ENCODE measurements around the gene TMEM151A.

Gene TMEM151A

GRCh38 chr11:66338276-66339161, 46.8 kb downstream of the TMEM151A start:
- no peak for DNase-seq

DNA sequence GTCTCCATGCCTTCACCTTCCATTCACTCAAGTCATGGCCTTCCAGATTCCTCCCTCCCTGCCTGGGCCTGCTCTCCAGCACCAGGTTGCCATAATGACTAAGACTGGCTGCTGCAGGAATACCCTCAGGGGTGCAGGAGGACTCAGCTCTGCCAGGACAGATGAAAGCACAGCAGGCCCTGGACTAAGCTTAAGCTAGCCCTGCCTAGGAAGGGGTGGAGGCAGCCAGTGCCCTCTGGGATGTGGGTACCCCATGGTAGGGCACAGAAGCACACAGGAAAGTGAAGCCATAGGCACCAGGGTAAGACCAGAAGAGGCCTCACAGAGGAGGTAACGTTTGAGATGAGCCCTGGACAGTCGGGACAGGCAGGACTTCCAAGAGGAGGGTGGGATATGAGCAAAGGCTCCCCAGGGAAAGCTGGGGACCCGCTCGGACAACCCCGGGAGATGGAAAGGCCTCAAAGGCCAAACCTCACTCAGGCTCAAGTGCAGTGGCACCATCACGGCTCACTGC, 47.5 kb downstream of the TMEM151A start:
- DNase-seq = peak; percentile 56

- no peak for DNase-seq
Observed at GRCh38 chr11:66339686-66340483, 48.2 kb downstream of the TMEM151A start.

GRCh38 chr11:66340596-66341501, 49.2 kb downstream of the TMEM151A start:
- DNase-seq = no peak

GRCh38 chr11:66341502-66342126, 49.9 kb downstream of the TMEM151A start:
- DNase-seq = no peak

DNA sequence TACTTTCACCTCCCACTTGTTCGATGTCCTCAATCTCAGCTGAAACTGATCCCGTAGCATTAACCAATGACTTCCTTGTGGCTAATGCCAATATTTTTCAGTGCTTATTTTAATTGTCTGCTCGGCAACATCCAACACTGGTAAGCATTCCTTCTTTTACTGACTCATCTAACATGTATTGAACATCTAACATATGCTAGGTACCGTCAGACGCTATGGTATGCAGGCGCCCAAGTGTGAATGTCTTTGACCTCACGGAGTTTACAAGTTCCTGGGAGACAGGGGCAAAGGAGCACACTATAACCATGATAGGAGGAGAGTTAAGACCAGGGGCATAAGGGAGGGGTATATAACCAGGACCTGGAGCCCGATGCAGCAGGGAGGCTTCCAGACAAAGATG, 51.5 kb downstream of the TMEM151A start:
- no peak for DNase-seq

DNA sequence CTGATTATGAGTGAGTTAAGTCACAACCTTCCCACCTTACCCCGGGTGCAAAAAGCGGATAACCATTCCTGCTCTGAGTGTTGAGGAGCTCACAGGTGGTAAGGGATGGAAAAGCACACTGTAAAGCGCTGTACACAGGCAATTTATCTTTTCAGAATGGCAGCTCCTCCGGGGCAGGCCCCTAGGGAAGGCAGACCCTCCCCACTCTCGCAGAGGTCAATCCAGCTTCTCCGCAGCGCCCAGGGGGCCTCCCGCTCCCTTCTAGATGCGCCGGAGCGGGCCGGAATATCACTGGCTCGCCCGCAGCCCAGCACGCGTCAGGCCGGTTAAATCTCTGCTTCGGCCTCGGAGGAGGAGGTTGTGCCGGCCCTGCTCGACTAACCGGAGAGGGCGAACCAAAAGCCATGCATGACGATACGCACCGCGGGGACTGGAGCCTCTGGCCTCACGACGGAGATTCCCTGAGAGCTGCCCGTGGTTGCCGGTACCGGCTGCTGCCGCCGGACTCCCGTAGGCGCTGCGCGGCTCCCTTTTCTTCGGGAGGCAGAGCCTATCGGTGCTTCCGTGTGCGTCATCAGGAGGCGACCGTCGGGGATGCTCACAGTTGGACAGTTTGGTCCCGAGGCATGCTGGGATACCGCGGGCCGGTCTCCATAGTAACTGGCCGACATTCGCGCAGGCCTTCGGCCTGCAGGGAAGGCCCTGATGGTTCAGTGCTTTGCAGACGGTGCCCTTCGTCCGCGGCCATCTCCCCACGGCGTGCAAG, 53.0 kb downstream of the TMEM151A start, which contains the start of gene BRMS1:
Gene BRMS1 (minus strand): TSS at position 555 of the 766 bp plus-strand sequence. CDS start 2,870 bp downstream, outside the sequence.
- DNase-seq = peak; percentile 88

- no peak for DNase-seq
Observed at GRCh38 chr11:66345316-66345649, 53.6 kb downstream of the TMEM151A start.
